ENCODE measurements around the gene AGBL4. TPM values are rescaled to one million over a fixed set of nuclear protein-coding genes. Genes with fewer than 3 reads are reported as not detected.

Gene AGBL4
- total and polyA plus RNA-seq, 2 of the 13 experiments (the other 11 are each of a cell fraction or from before 2014, with no cell fraction given): not detected

DNA sequence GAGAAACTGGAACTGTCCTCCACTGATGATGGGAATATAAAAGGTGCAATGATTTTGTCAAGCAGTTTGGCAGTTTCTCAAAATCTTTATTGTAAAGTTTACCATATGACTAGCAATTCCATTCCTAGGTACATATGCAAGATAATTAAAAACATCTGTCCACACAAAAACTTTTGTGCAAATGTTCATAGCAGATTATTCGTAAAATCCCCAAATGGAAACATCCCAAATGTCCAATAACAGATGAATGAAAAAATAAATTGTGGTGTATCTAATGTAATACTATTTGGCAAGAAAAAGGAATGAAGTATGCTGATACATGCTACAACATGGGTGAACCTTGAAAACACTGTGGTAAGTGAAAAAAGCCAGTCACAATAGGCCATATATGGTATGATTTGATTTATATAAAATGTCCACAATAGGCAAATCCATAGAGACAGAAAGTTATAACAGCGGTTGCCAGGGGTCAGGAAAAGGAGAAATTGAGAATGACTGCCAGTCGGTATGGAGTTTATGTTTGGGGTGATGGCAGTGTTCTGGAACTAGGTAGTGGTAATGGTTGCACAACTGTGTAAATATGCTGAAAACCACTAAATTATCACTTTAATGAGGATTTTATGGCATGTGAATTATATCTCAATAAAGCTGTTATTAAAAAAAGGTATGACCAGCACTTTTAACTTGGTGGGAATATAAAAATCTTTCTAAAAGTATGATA lies 1165.4 kb downstream of the AGBL4 start:
- Histone ChIP-seq H3K4me3 (replicated peaks in 1 of 3; ENCODE audit: insufficient read depth in 1 of 3, low read depth in 2 of 3, low read length in 3 of 3) (no peak overlapping the region), H3K27me3 (ENCODE audit: control insufficient read depth in 1 of 2, insufficient read depth in 2 of 2, low read length in 2 of 2) (no peaks in the 10 kb centered on the region), H3K4me1 (ENCODE audit: insufficient read depth, low read length) (no peaks in the 10 kb centered on the region), H3K4me2 (ENCODE audit: low read depth, low read length) (no peak overlapping the region), H3K9me3 (ENCODE audit: low read length) (peaks cover 22% of the 10 kb centered on the region), H3K9ac (ENCODE audit: insufficient read depth, low read depth, low read length) (no peak overlapping the region), H3K27ac (ENCODE audit: extremely low read length, insufficient read depth, low read length) (no peak overlapping the region), H3K79me2 (ENCODE audit: insufficient read depth, low read length) (no peaks in the 10 kb centered on the region), H2AFZ (ENCODE audit: low read length) (no peak overlapping the region), H4K20me1 (ENCODE audit: insufficient read depth, low read length) (no peaks in the 10 kb centered on the region), H3K36me3 (replicated peaks in 1 of 2; ENCODE audit: control insufficient read depth in 1 of 2, insufficient read depth in 2 of 2, low read length in 2 of 2) (no peaks in the 10 kb centered on the region)
- no TSS peak for BruUV-seq (replicated peaks)
- ChIA-PET POLR2A (no interaction called here), CTCF (ENCODE audit: low intra/inter-chr PET ratio, low total read pairs) (no interaction called here)
- under 1% methylated on average over 3 of the region's 3 CpGs for WGBS (ENCODE audit: low lambda C conversion rate)
- no peak for DNase-seq (ENCODE audit: low spot score)
- intact Hi-C loops (cut with micrococcal nuclease; ENCODE audit: unreplicated experiment) (no loop called here), in situ Hi-C loops (cut with HindIII; ENCODE audit: extremely low pct_ligation_motif_present, low pct_unique_long_range_greater_than_20kb) (no loop called here)
- no peak for ATAC-seq
- FAIRE-seq: no peak
- TF ChIP-seq ZNF441 (CRISPR knock-in tag; IDR thresholded peaks at IDR 0.05; ENCODE audit: borderline replicate concordance) (no peak), GTF2F1 (IDR thresholded peaks at IDR 0.05; ENCODE audit: low read length) (no peak), ZBTB20 (CRISPR knock-in tag; IDR thresholded peaks at IDR 0.05; ENCODE audit: borderline replicate concordance, low read depth) (no peak), SRSF4 (IDR thresholded peaks at IDR 0.05; ENCODE audit: low read depth, low read length, poor library complexity, severe bottlenecking) (no peak), CEBPG (CRISPR knock-in tag; IDR thresholded peaks at IDR 0.05) (no peak), NR2F1 (CRISPR knock-in tag; IDR thresholded peaks at IDR 0.05) (no peak), PRMT3 (CRISPR knock-in tag; IDR thresholded peaks at IDR 0.05; ENCODE audit: borderline replicate concordance, low read depth) (no peak)
- TF ChIP-seq, protein P1, sequence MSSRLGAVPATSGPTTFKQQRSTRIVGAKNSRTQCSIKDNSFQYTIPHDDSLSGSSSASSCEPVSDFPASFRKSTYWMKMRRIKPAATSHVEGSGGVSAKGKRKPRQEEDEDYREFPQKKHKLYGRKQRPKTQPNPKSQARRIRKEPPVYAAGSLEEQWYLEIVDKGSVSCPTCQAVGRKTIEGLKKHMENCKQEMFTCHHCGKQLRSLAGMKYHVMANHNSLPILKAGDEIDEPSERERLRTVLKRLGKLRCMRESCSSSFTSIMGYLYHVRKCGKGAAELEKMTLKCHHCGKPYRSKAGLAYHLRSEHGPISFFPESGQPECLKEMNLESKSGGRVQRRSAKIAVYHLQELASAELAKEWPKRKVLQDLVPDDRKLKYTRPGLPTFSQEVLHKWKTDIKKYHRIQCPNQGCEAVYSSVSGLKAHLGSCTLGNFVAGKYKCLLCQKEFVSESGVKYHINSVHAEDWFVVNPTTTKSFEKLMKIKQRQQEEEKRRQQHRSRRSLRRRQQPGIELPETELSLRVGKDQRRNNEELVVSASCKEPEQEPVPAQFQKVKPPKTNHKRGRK (CRISPR knock-in tag; IDR thresholded peaks at IDR 0.05): no peak
- TF ChIP-seq, protein P2, sequence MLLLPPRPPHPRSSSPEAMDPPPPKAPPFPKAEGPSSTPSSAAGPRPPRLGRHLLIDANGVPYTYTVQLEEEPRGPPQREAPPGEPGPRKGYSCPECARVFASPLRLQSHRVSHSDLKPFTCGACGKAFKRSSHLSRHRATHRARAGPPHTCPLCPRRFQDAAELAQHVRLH (CRISPR knock-in tag; IDR thresholded peaks at IDR 0.05; ENCODE audit: borderline replicate concordance, low read depth): no peak
